Liver (tissue), 3 donors: ENCODE measurements around the gene USP35.

ENCODE experiments used
- CTCF ChIP-seq: fragments of 150-350 bp; IDR thresholded peaks from 2 replicates; pipeline ENCODE4 v1.5.1; 2017; ENCODE audit warnings: improper control_type of control experiment, low read depth, low read length; ENCODE audit not compliant: missing input control
- GABPA ChIP-seq, 2 donors: IDR thresholded peaks in 1 of 2; conservative IDR thresholded peaks in 1 of 2; 2 replicates each; pipeline ENCODE4 v1.6.1; 2016; ENCODE audit warnings: antibody characterized with exemption in 2 of 2, mild to moderate bottlenecking in 1 of 2, moderate library complexity in 1 of 2
- RAD21 ChIP-seq, 2 donors: IDR thresholded peaks; 2 replicates each; pipeline ENCODE4 v1.6.1; 2016; ENCODE audit warnings: antibody characterized with exemption in 2 of 2, mild to moderate bottlenecking in 2 of 2
- RXRA ChIP-seq, 2 donors: IDR thresholded peaks; 2 replicates each; pipeline ENCODE4 v1.6.1; 2017 to 2018; ENCODE audit warnings: antibody characterized with exemption in 2 of 2, mild to moderate bottlenecking in 1 of 2
- donor health status: healthy.
- donor health status: healthy.

DNA sequence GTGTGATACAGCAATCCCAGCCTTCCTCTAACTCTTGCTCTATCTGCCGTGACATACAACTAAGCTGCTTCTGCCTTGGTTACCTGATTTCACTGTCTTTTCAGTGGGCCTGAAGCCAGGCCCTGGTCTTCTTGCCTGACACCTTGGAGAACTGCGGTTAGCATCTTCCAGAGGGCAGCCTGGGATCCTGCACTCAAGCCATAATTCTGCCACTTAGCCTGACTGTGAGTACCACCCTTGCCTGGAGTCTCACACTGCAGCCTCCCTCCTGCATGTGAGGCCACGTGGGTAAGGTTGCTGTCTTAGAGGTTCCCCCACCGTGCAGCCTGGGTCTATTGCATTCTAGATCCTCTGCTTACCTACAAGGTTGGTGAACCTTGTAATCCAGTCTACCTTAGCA, 35.8 kb downstream of the USP35 start:
- TF ChIP-seq CTCF (no peak), RXRA (IDR thresholded peaks at IDR 0.05) (no peak), GABPA (IDR thresholded peaks at IDR 0.05 in 1 of 2, conservative IDR thresholded peaks at IDR 0.05 in 1 of 2) (no peak), RAD21 (IDR thresholded peaks at IDR 0.05) (no peak)
